CD14-positive monocyte (primary cell): ENCODE measurements around the gene ATP13A3. TPM values are rescaled to one million over a fixed set of nuclear protein-coding genes. Genes with fewer than 3 reads are reported as not detected.
"Not testable (repeated sequence)": the region's sequence is repeated elsewhere in the genome, so short reads cannot be mapped to it uniquely, and the experiment has no call there.

Source experiments
- DNase-seq, 3 donors: peaks; one replicate each; pipeline ENCODE4 v3.0.0-alpha.2; 2011 to 2022
- H2AFZ ChIP-seq: 2 replicates; pipeline ENCODE4 v1.6.0; 2012; ENCODE audit warnings: mild to moderate bottlenecking, low read depth, low read length, inconsistent platforms; ENCODE audit not compliant: insufficient read depth, poor library complexity, severe bottlenecking
- H3K27ac ChIP-seq, 2 donors: 1 replicate in 1 of 2; 2 replicates in 1 of 2; pipeline ENCODE4 v1.5.1; 2012 to 2013; ENCODE audit warnings: low read length in 2 of 2, control low read depth in 1 of 2, inconsistent platforms in 1 of 2, low read depth in 1 of 2, mild to moderate bottlenecking in 1 of 2
- H3K27me3 ChIP-seq, 2 donors: one replicate each; pipeline versions ENCODE4 v1.6.0 to v1.6.1; 2011 to 2013; ENCODE audit warnings: low read length in 2 of 2; ENCODE audit not compliant: control insufficient read depth in 2 of 2, insufficient read depth in 2 of 2
- H3K36me3 ChIP-seq, 2 donors: replicated peaks in 1 of 2; 1 replicate in 1 of 2; 2 replicates in 1 of 2; pipeline versions ENCODE4 v1.5.1 to v1.6.1; 2012 to 2013; ENCODE audit warnings: low read length in 2 of 2, control low read depth in 1 of 2, inconsistent platforms in 1 of 2, mild to moderate bottlenecking in 1 of 2; ENCODE audit not compliant: insufficient read depth in 2 of 2, control insufficient read depth in 1 of 2
- H3K4me1 ChIP-seq, 2 donors: 1 replicate in 1 of 2; 2 replicates in 1 of 2; pipeline versions ENCODE4 v1.5.1 to v1.6.1; 2012 to 2013; ENCODE audit warnings: low read length in 2 of 2, control low read depth in 1 of 2, inconsistent platforms in 1 of 2, mild to moderate bottlenecking in 1 of 2, moderate library complexity in 1 of 2; ENCODE audit not compliant: insufficient read depth in 2 of 2, control insufficient read depth in 1 of 2
- H3K4me2 ChIP-seq: replicated peaks from 2 replicates; pipeline ENCODE3; 2012; ENCODE audit warnings: low read length, moderate library complexity, mild to moderate bottlenecking; ENCODE audit not compliant: poor library complexity, severe bottlenecking; ENCODE audit errors: extremely low read depth
- H3K4me3 ChIP-seq, 3 experiments: fragments of 200-600 bp in 1 of 3; sonication (generic) in 1 of 3; replicated peaks in 1 of 3; 1 replicate in 2 of 3; 2 replicates in 1 of 3; pipeline ENCODE4 v1.5.1; 2011 to 2013; ENCODE audit warnings: low read length in 3 of 3, mild to moderate bottlenecking in 3 of 3, control low read depth in 2 of 3, low read depth in 2 of 3, inconsistent platforms in 1 of 3, moderate library complexity in 1 of 3
- H3K79me2 ChIP-seq: 2 replicates; pipeline ENCODE4 v1.6.0; 2012; ENCODE audit warnings: mild to moderate bottlenecking, control low read depth, inconsistent platforms, low read length, moderate library complexity; ENCODE audit not compliant: insufficient read depth
- H3K9ac ChIP-seq: 2 replicates; pipeline ENCODE4 v1.6.0; 2017; ENCODE audit warnings: low read length, mild to moderate bottlenecking; ENCODE audit not compliant: insufficient read depth, poor library complexity, severe bottlenecking
- H3K9me3 ChIP-seq, 2 donors: replicated peaks in 1 of 2; 1 replicate in 1 of 2; 2 replicates in 1 of 2; pipeline versions ENCODE4 v1.5.1 to v1.6.1; 2012 to 2013; ENCODE audit warnings: low read length in 2 of 2, control low read depth in 1 of 2; ENCODE audit not compliant: control insufficient read depth in 1 of 2, insufficient read depth in 1 of 2
- H4K20me1 ChIP-seq: 2 replicates; pipeline ENCODE4 v1.6.0; 2012; ENCODE audit warnings: mild to moderate bottlenecking, low read length, control low read depth, moderate library complexity; ENCODE audit not compliant: insufficient read depth
- H3K27ac Mint-ChIP-seq, 7 donors: one replicate each; pipeline ENCODE4 v1.8.0; 2020; ENCODE audit warnings: mild to moderate bottlenecking in 7 of 7, mixed read lengths in 7 of 7, moderate library complexity in 6 of 7, inconsistent platforms in 2 of 7
- H3K27me3 Mint-ChIP-seq, 3 donors: one replicate each; pipeline ENCODE4 v1.8.0; 2021 to 2022; ENCODE audit warnings: low read depth in 3 of 3, mild to moderate bottlenecking in 3 of 3, mixed read lengths in 3 of 3, moderate library complexity in 3 of 3, inconsistent platforms in 1 of 3
- H3K36me3 Mint-ChIP-seq, 2 donors: one replicate each; pipeline ENCODE4 v1.8.0; 2020; ENCODE audit warnings: mixed read lengths in 2 of 2, inconsistent platforms in 1 of 2, mild to moderate bottlenecking in 1 of 2
- H3K4me1 Mint-ChIP-seq: one replicate; pipeline ENCODE4 v1.8.0; 2020; ENCODE audit warnings: mild to moderate bottlenecking, mixed read lengths
- H3K4me3 Mint-ChIP-seq, 2 donors: one replicate each; pipeline ENCODE4 v1.8.0; 2020; ENCODE audit warnings: mild to moderate bottlenecking in 2 of 2, mixed read lengths in 2 of 2, moderate library complexity in 1 of 2
- H3K9me3 Mint-ChIP-seq, 7 donors: one replicate each; pipeline ENCODE4 v1.8.0; 2020 to 2022; ENCODE audit warnings: mixed read lengths in 7 of 7, mild to moderate bottlenecking in 6 of 7, moderate library complexity in 6 of 7, inconsistent platforms in 2 of 7
- WGBS: methylation state at CpG from one replicate; pipeline ENCODE4 v1.1.5; 2013; ENCODE audit warnings: missing lambda C conversion rate; ENCODE audit not compliant: insufficient coverage; 5-methylcytosine and 5-hydroxymethylcytosine counted together
- intact Hi-C, 2 donors: fragments of 100-400 bp; cut with micrococcal nuclease; formaldehyde crosslinking; loops; one replicate each; pipeline versions ENCODE4 v1.15.0 to v1.15.1; 2023
- polyA minus RNA-seq: library from RNA; depleted of rRNA, polyadenylated mRNA; stranded (reverse); fragments of >200 nt; gene quantifications from 2 replicates; pipeline ENCODE4 v1.2.3, GENCODE V29; 2012
- polyA plus RNA-seq, 3 donors: library from polyadenylated mRNA; depleted of rRNA in 1 of 3; unstranded in 2 of 3; stranded (reverse) in 1 of 3; fragments of 300-500 nt in 2 of 3; fragments of >200 nt in 1 of 3; fragmentation: Illumina TruSeq in 2 of 3; gene quantifications; 1 replicate in 2 of 3; 2 replicates in 1 of 3; pipeline ENCODE4 v1.2.3, GENCODE V29; 2012 to 2021
- total RNA-seq, 12 experiments: library from RNA in 1 of 12; stranded (reverse) in 1 of 12; fragments of 120-200 nt in 1 of 12; gene quantifications; one replicate each; pipeline ENCODE4 v1.2.4 and lab custom pipeline; 2013 to 2026; ENCODE audit warnings: mixed read lengths in 6 of 12, inconsistent platforms in 1 of 12
- TF ChIP-seq, protein P1 (sequence below): fragments of 200-600 bp; IDR thresholded peaks from one replicate; pipeline ENCODE4 v1.8.0; 2022; ENCODE audit warnings: antibody characterized with exemption, mild to moderate bottlenecking

The ATP13A3 gene
- total RNA-seq (2013): 28.2 TPM
- polyA plus RNA-seq (10 to 100 TPM in 1 of 3 donors, 1 to 10 TPM in 2; 4.7 to 19.5 (median 5.2) TPM), polyA minus RNA-seq (17.7 and 27.2 TPM in 2 replicates), total RNA-seq (lab: John Stamatoyannopoulos, UW) (852 to 5,394 (median 1,227) reads per million in 11 experiments)

DNA sequence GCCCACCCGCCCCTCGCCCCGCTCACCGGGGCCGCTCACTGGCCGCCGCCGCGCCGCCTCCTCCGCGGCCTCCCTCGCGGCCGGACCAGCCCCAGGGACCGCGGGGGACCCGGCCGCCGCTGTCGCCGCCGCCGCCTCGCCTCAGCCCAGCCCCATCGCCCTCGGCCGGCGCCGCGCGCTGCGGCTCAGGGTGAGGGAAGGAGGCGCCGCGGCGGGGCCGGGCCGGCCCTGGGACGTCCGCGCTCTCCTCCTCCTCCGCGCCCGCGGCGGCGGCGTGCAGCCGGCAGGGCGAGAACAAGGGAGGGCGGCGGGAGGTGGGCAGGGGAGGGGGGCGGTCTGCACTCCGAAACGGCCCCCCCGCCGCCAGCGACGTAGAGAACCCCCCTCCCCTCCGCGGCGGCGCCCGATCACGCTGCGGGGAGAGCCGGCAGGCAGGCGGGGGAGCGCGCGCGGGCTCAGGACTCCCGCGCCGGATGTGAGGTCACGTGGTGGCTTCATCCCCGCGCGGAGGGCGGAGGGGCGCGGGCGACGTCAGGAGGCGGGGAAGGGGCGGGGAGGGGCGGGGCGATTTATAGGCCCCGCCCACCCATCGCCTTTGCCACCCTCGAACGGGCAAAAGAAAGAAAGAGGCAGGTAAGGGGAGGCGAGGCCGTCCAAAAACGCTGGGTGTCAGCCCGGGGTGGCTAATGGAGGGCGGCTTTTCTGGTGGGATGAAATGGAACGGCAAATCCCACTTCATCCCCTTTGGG is at the start of gene ATP13A3:
Gene ATP13A3 (minus strand): TSS at position 463 of the 749 bp plus-strand sequence. CDS start 24,812 bp downstream, outside the sequence.
- H4K20me1 ChIP-seq: peaks cover 15% of the 10 kb centered on the region
- Mint-ChIP-seq H3K4me1 (peaks cover 68% of the 10 kb centered on the region), H3K27me3 (peaks cover 0 to 6% (median 1%) of the 10 kb centered on the region in 3 donors), H3K27ac (peak within 1 kb of the TSS; percentile 91 to 99 (median 95)), H3K9me3 (peaks cover 0 to 2% (median 0%) of the 10 kb centered on the region in 7 donors), H3K4me3 (peak within 1 kb of the TSS; percentile 92 to 97), H3K36me3 (peaks cover 20 to 21% of the 10 kb centered on the region in 2 donors)
- intact Hi-C loops: loop anchor here (5.0 kb wide), 4 partner anchors 41 to 616 kb away; no protein-coding TSS in a partner anchor
- peaks cover 0 to 3% of the 10 kb centered on the region in 2 donors for H3K36me3 ChIP-seq
- peak within 1 kb of the TSS; percentile 60 for H2AFZ ChIP-seq
- peak within 1 kb of the TSS; percentile 69 to 97 (median 95) for H3K4me3 ChIP-seq
- peaks cover 47% of the 10 kb centered on the region for H3K79me2 ChIP-seq
- no peaks in the 10 kb centered on the region for H3K27me3 ChIP-seq
- H3K4me2 ChIP-seq: peak within 1 kb of the TSS; percentile 98
- WGBS: under 1% methylated on average over 45 of the region's 99 CpGs
- H3K4me1 ChIP-seq: peaks cover 61 to 73% of the 10 kb centered on the region in 2 donors
- TF ChIP-seq, protein P1, sequence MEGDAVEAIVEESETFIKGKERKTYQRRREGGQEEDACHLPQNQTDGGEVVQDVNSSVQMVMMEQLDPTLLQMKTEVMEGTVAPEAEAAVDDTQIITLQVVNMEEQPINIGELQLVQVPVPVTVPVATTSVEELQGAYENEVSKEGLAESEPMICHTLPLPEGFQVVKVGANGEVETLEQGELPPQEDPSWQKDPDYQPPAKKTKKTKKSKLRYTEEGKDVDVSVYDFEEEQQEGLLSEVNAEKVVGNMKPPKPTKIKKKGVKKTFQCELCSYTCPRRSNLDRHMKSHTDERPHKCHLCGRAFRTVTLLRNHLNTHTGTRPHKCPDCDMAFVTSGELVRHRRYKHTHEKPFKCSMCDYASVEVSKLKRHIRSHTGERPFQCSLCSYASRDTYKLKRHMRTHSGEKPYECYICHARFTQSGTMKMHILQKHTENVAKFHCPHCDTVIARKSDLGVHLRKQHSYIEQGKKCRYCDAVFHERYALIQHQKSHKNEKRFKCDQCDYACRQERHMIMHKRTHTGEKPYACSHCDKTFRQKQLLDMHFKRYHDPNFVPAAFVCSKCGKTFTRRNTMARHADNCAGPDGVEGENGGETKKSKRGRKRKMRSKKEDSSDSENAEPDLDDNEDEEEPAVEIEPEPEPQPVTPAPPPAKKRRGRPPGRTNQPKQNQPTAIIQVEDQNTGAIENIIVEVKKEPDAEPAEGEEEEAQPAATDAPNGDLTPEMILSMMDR: no peak
- H3K27ac ChIP-seq: peak within 1 kb of the TSS; percentile 77 to 90
- H3K9me3 ChIP-seq: no peaks in the 10 kb centered on the region
- peak; percentile 86 to 91 (median 90) for DNase-seq
- H3K9ac ChIP-seq: peak within 1 kb of the TSS; percentile 85

DNA sequence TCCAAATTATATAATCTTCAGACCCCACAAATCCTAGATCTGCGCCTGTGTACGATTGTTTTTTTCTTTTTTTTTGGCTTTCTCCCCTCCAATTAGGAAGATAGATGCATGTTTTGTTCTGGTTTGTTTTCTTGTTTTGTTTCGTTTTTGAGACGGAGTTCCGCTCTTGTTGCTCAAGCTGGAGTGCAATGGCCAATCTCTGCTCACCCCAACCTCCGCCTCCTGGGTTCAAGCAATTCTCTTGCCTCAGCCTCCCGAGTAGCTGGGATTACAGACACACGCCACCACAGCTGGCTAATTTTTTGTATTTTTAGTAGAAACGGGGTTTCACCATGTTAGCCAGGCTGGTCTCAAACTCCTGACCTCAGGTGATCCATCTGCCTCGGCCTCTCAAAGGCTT is 48.4 kb upstream of the ATP13A3 start:
- not testable (repeated sequence) for H3K9ac ChIP-seq, H3K27me3 ChIP-seq, DNase-seq, H3K27ac Mint-ChIP-seq, H2AFZ ChIP-seq, H3K79me2 ChIP-seq, H3K4me2 ChIP-seq, H3K27ac ChIP-seq, H4K20me1 ChIP-seq, H3K4me3 Mint-ChIP-seq, H3K36me3 Mint-ChIP-seq, H3K4me3 ChIP-seq, H3K27me3 Mint-ChIP-seq, H3K36me3 ChIP-seq
- H3K9me3 ChIP-seq: peaks cover 3 to 11% of the 10 kb centered on the region in 2 donors
- Mint-ChIP-seq H3K9me3 (peaks cover 2 to 20% (median 12%) of the 10 kb centered on the region in 7 donors), H3K4me1 (peaks cover 15% of the 10 kb centered on the region)
- WGBS: 98% methylated on average over 7 of the region's 10 CpGs
- intact Hi-C loops: loop anchor here in 1 of 2 donors (10.0 kb wide), 1 partner anchor 60 kb away; no protein-coding TSS in a partner anchor
- peaks cover 12 to 19% of the 10 kb centered on the region in 2 donors for H3K4me1 ChIP-seq
